K562 (cell line): ENCODE results near the gene HMGN2. TPM values are rescaled to one million over a fixed set of nuclear protein-coding genes. Genes with fewer than 3 reads are reported as not detected.

ENCODE experiments used
- ARID2 ChIP-seq: fragments of 450-650 bp; IDR thresholded peaks from 2 replicates; pipeline ENCODE4 v1.6.1; 2017; ENCODE audit warnings: antibody characterized with exemption, mild to moderate bottlenecking
- BRD9 ChIP-seq: fragments of 450-650 bp; IDR thresholded peaks from 2 replicates; pipeline ENCODE4 v1.6.1; 2018; ENCODE audit warnings: low read depth; ENCODE audit not compliant: partially characterized antibody
- CHCHD3 ChIP-seq: fragments of 250-450 bp; sonication (Bioruptor Pico); IDR thresholded peaks from 2 replicates; pipeline ENCODE4 v2.1.2; 2022; ENCODE audit warnings: mild to moderate bottlenecking
- CLOCK ChIP-seq: fragments of 250-450 bp; sonication (Bioruptor Pico); IDR thresholded peaks from 2 replicates; pipeline ENCODE4 v1.4.0; 2020; ENCODE audit warnings: mild to moderate bottlenecking, moderate library complexity, borderline replicate concordance
- ELF1 ChIP-seq: fragments of 200-800 bp; sonication (Bioruptor generic); IDR thresholded peaks from 2 replicates; pipeline ENCODE4 v1.6.1; 2016; ENCODE audit warnings: missing genetic modification characterization, missing compliant biosample characterization
- GABPB1 ChIP-seq: sonication (generic); formaldehyde crosslinking; IDR thresholded peaks from 2 replicates; pipeline ENCODE4 v1.8.0; 2022; ENCODE audit warnings: mild to moderate bottlenecking, missing genetic modification reagents
- GATAD2A ChIP-seq: fragments of 450-650 bp; IDR thresholded peaks from 2 replicates; pipeline ENCODE4 v1.6.1; 2017
- GMEB1 ChIP-seq: fragments of 250-450 bp; sonication (Bioruptor Pico); IDR thresholded peaks from 2 replicates; pipeline ENCODE4 v1.4.0; 2020; ENCODE audit warnings: mild to moderate bottlenecking
- HMGN3 ChIP-seq: IDR thresholded peaks from 2 replicates; pipeline ENCODE4 v1.6.1; 2011; ENCODE audit warnings: borderline replicate concordance, low read depth, mild to moderate bottlenecking, mixed read lengths, low read length; ENCODE audit not compliant: insufficient read length; ENCODE audit errors: extremely low read depth
- MED1 ChIP-seq: sonication (generic); formaldehyde crosslinking; IDR thresholded peaks from 2 replicates; pipeline ENCODE4 v1.8.1; 2023; ENCODE audit warnings: missing genetic modification reagents, borderline replicate concordance
- MEF2A ChIP-seq: IDR thresholded peaks from 2 replicates; pipeline ENCODE4 v1.6.1; 2011; ENCODE audit warnings: low read depth, mild to moderate bottlenecking, low read length, moderate library complexity; ENCODE audit not compliant: control insufficient read depth
- MLX ChIP-seq, 2 experiments: fragments of 450-650 bp in 1 of 2; sonication (generic) in 1 of 2; formaldehyde crosslinking; conservative IDR thresholded peaks; 2 replicates each; pipeline versions ENCODE4 v1.4.0 to v1.8.1; 2020 to 2022; ENCODE audit warnings: mild to moderate bottlenecking in 1 of 2, missing genetic modification reagents in 1 of 2
- NCOA1 ChIP-seq: fragments of 450-650 bp; IDR thresholded peaks from 2 replicates; pipeline ENCODE4 v1.6.1; 2016; ENCODE audit warnings: low read depth
- PTTG1 ChIP-seq: fragments of 450-650 bp; IDR thresholded peaks from 2 replicates; pipeline ENCODE4 v1.6.1; 2016; ENCODE audit warnings: low read depth, mild to moderate bottlenecking, missing genetic modification characterization, missing compliant biosample characterization
- RAD51 ChIP-seq: fragments of 450-650 bp; IDR thresholded peaks from 2 replicates; pipeline ENCODE4 v1.7.1; 2016; ENCODE audit warnings: low read depth, mild to moderate bottlenecking, borderline replicate concordance
- RNF2 ChIP-seq: sonication (generic); IDR thresholded peaks from 2 replicates; pipeline ENCODE4 v1.6.1; 2016
- RUNX1 ChIP-seq: sonication (generic); IDR thresholded peaks from 2 replicates; pipeline ENCODE4 v1.6.1; 2016; ENCODE audit warnings: antibody characterized with exemption, low read depth
- SIRT6 ChIP-seq: IDR thresholded peaks from one replicate; pipeline ENCODE4 v1.6.1; 2012; ENCODE audit warnings: low read depth, mild to moderate bottlenecking, control low read depth, inconsistent platforms, low read length, moderate library complexity
- SMAD2 ChIP-seq: fragments of 150-350 bp; IDR thresholded peaks from 2 replicates; pipeline ENCODE4 v1.6.1; 2014; ENCODE audit warnings: low read depth, mild to moderate bottlenecking, low read length
- SP1 ChIP-seq: sonication (generic); formaldehyde crosslinking; IDR thresholded peaks from 2 replicates; pipeline ENCODE4 v1.8.1; 2022; ENCODE audit warnings: mild to moderate bottlenecking, missing genetic modification reagents
- SREBF1 ChIP-seq: fragments of 150-350 bp; IDR thresholded peaks from 2 replicates; pipeline ENCODE4 v1.6.1; 2014; ENCODE audit warnings: antibody characterized with exemption, low read depth, low read length, borderline replicate concordance
- ZBTB17 ChIP-seq: fragments of 450-650 bp; formaldehyde crosslinking; IDR thresholded peaks from 2 replicates; pipeline ENCODE4 v1.4.0; 2020; ENCODE audit warnings: mild to moderate bottlenecking
- ZFPM2 ChIP-seq: fragments of 250-450 bp; sonication (Bioruptor Pico); IDR thresholded peaks from 2 replicates; pipeline ENCODE4 v1.5.1; 2022; ENCODE audit warnings: mild to moderate bottlenecking
- ZNF140 ChIP-seq: fragments of 250-450 bp; sonication (Bioruptor Pico); IDR thresholded peaks from 2 replicates; pipeline ENCODE4 v1.8.0; 2021; ENCODE audit warnings: moderate library complexity, mild to moderate bottlenecking, inconsistent platforms
- ZNF668 ChIP-seq: fragments of 250-450 bp; sonication (Bioruptor Pico); IDR thresholded peaks from 2 replicates; pipeline ENCODE4 v1.8.0; 2022; ENCODE audit warnings: mild to moderate bottlenecking, inconsistent platforms
- ZNF780A ChIP-seq: fragments of 250-450 bp; sonication (Bioruptor Pico); IDR thresholded peaks from 2 replicates; pipeline ENCODE4 v1.5.0; 2021; ENCODE audit warnings: mild to moderate bottlenecking
- polyA plus RNA-seq, 8 experiments: library from polyadenylated mRNA; depleted of rRNA in 4 of 8; stranded (reverse) in 5 of 8; unstranded in 3 of 8; fragments of >200 nt; fragmentation: Nextera tagmentation in 2 of 8; fragmentation: Illumina TruSeq in 1 of 8; extraction: Ambion mirVana in 2 of 8; extraction: Trizol in 1 of 8; gene quantifications; 2 replicates each; pipeline versions ENCODE4 v1.2.1 to v1.2.3, GENCODE V29; 2011 to 2014; ENCODE audit warnings: inconsistent platforms in 1 of 8, missing spikeins in 1 of 8
- total RNA-seq, 7 experiments: library from RNA; depleted of rRNA in 6 of 7; stranded (reverse); fragments of >200 nt in 6 of 7; fragmentation: Illumina TruSeq in 2 of 7; extraction: Trizol in 2 of 7; gene quantifications; 2 replicates each; pipeline versions ENCODE4 v1.2.1 to v1.2.3, GENCODE V29; 2011 to 2021; ENCODE audit warnings: low replicate concordance in 1 of 7

HMGN2 gene
- total and polyA plus RNA-seq, 9 of the 15 experiments (the other 6 are each of a cell fraction or from before 2014, with no cell fraction given) = 370 to 1,354 (median 965) TPM

- TF ChIP-seq PTTG1 (tag) (no peak), BRD9 (no peak), MEF2A (no peak), RUNX1 (no peak), SREBF1 (no peak), SMAD2 (no peak), ZNF140 (CRISPR knock-in tag) (no peak), ZBTB17 (CRISPR knock-in tag) (no peak; the same call in 1 of the 2 replicates), ZNF668 (no peak), ARID2 (no peak), CHCHD3 (CRISPR knock-in tag) (no peak), SIRT6 (no peak), MLX (CRISPR knock-in tag; conservative IDR thresholded peaks at IDR 0.05) (peak in 1 of 2 experiments; percentile 15; a peak in 1 of 4 replicates), HMGN3 (no peak), ELF1 (tag) (no peak), RNF2 (0 out of 2 replicates have a peak, but pooled peaks have one; percentile 9), CLOCK (no peak), GABPB1 (peak; percentile 65), RAD51 (no peak), MED1 (CRISPR knock-in tag) (no peak), ZNF780A (CRISPR knock-in tag) (no peak), SP1 (CRISPR knock-in tag) (peak; percentile 55), GATAD2A (no peak), NCOA1 (0 out of 2 replicates have a peak, but pooled peaks have one; percentile 22), ZFPM2 (CRISPR knock-in tag) (no peak), GMEB1 (CRISPR knock-in tag) (no peak)
Measured at GRCh38 chr1:26471498-26472319, 531 bp upstream of the HMGN2 start (continued).
